HEK293 (cell line): ENCODE data around the gene DCTN3.

Experiments
- GLIS1 ChIP-seq: fragments of 450-650 bp; formaldehyde crosslinking; IDR thresholded peaks from 2 replicates; pipeline ENCODE4 v1.5.1; 2016; ENCODE audit warnings: missing biosample characterization, missing genetic modification characterization
- HOXC10 ChIP-seq: sonication (generic); formaldehyde crosslinking; IDR thresholded peaks from 2 replicates; pipeline ENCODE4 v1.8.1; 2023; ENCODE audit warnings: mild to moderate bottlenecking, missing genetic modification reagents
- KLF1 ChIP-seq: fragments of 450-650 bp; formaldehyde crosslinking; IDR thresholded peaks from 2 replicates; pipeline ENCODE4 v1.5.1; 2016; ENCODE audit warnings: missing biosample characterization, missing genetic modification characterization
- KLF8 ChIP-seq: fragments of 450-650 bp; formaldehyde crosslinking; IDR thresholded peaks from 2 replicates; pipeline ENCODE4 v1.5.1; 2016; ENCODE audit warnings: missing biosample characterization, missing genetic modification characterization
- MYNN ChIP-seq: fragments of 450-650 bp; formaldehyde crosslinking; IDR thresholded peaks from 2 replicates; pipeline ENCODE4 v1.5.1; 2016; ENCODE audit warnings: missing biosample characterization, missing genetic modification characterization, borderline replicate concordance
- OSR2 ChIP-seq: fragments of 450-650 bp; formaldehyde crosslinking; IDR thresholded peaks from 2 replicates; pipeline ENCODE4 v1.5.1; 2016; ENCODE audit warnings: missing biosample characterization, missing genetic modification characterization
- ZFHX2 ChIP-seq: fragments of 450-650 bp; formaldehyde crosslinking; conservative IDR thresholded peaks from 2 replicates; pipeline ENCODE4 v1.5.1; 2016; ENCODE audit warnings: missing biosample characterization, missing genetic modification characterization
- ZNF132 ChIP-seq: fragments of 450-650 bp; formaldehyde crosslinking; IDR thresholded peaks from 2 replicates; pipeline ENCODE4 v1.5.1; 2017; ENCODE audit warnings: missing biosample characterization, missing genetic modification characterization, borderline replicate concordance
- ZNF146 ChIP-seq: fragments of 450-650 bp; formaldehyde crosslinking; IDR thresholded peaks from 2 replicates; pipeline ENCODE4 v1.5.1; 2016; ENCODE audit warnings: missing biosample characterization, missing genetic modification characterization
- ZNF223 ChIP-seq: fragments of 450-650 bp; formaldehyde crosslinking; IDR thresholded peaks from 2 replicates; pipeline ENCODE4 v1.5.1; 2016; ENCODE audit warnings: missing biosample characterization, missing genetic modification characterization
- ZNF335 ChIP-seq: fragments of 450-650 bp; formaldehyde crosslinking; conservative IDR thresholded peaks from 2 replicates; pipeline ENCODE4 v1.5.1; 2016; ENCODE audit warnings: missing biosample characterization, missing genetic modification characterization
- ZNF366 ChIP-seq: fragments of 450-650 bp; formaldehyde crosslinking; conservative IDR thresholded peaks from 2 replicates; pipeline ENCODE4 v1.5.1; 2016; ENCODE audit warnings: missing biosample characterization, missing genetic modification characterization
- ZNF426 ChIP-seq: fragments of 450-650 bp; formaldehyde crosslinking; IDR thresholded peaks from 2 replicates; pipeline ENCODE4 v1.5.1; 2017; ENCODE audit warnings: missing biosample characterization, missing genetic modification characterization, mild to moderate bottlenecking, inconsistent platforms, moderate library complexity
- ZNF510 ChIP-seq: fragments of 450-650 bp; formaldehyde crosslinking; IDR thresholded peaks from 2 replicates; pipeline ENCODE4 v1.5.1; 2018; ENCODE audit warnings: mild to moderate bottlenecking, missing genetic modification characterization, missing biosample characterization; ENCODE audit not compliant: insufficient replicate concordance
- ZNF76 ChIP-seq: fragments of 450-650 bp; formaldehyde crosslinking; IDR thresholded peaks from 2 replicates; pipeline ENCODE4; 2016; ENCODE audit warnings: low read depth, missing biosample characterization, missing genetic modification characterization, borderline replicate concordance
- TF ChIP-seq, protein P1 (sequence below): fragments of 450-650 bp; formaldehyde crosslinking; conservative IDR thresholded peaks from 2 replicates; pipeline ENCODE4 v1.5.1; 2016; ENCODE audit warnings: low read depth, missing biosample characterization, missing genetic modification characterization
- TF ChIP-seq, protein P2 (sequence below): sonication (generic); formaldehyde crosslinking; IDR thresholded peaks from 2 replicates; pipeline ENCODE4 v1.8.1; 2022; ENCODE audit warnings: mild to moderate bottlenecking, moderate library complexity, missing genetic modification reagents
- TF ChIP-seq, protein P3 (sequence below): fragments of 450-650 bp; formaldehyde crosslinking; IDR thresholded peaks from 2 replicates; pipeline ENCODE4 v1.5.1; 2016; ENCODE audit warnings: missing biosample characterization, missing genetic modification characterization, borderline replicate concordance
- TF ChIP-seq, protein P4 (sequence below): fragments of 450-650 bp; formaldehyde crosslinking; conservative IDR thresholded peaks from 2 replicates; pipeline ENCODE4 v1.5.1; 2016; ENCODE audit warnings: low read depth, missing biosample characterization, missing genetic modification characterization
- TF ChIP-seq, protein P5 (sequence below): fragments of 450-650 bp; formaldehyde crosslinking; IDR thresholded peaks from 2 replicates; pipeline ENCODE4 v1.5.1; 2016; ENCODE audit warnings: missing biosample characterization, missing genetic modification characterization
- TF ChIP-seq, protein P6 (sequence below): fragments of 450-650 bp; formaldehyde crosslinking; IDR thresholded peaks from 2 replicates; pipeline ENCODE4 v1.5.1; 2016; ENCODE audit warnings: missing biosample characterization, missing genetic modification characterization

DCTN3 gene

DNA sequence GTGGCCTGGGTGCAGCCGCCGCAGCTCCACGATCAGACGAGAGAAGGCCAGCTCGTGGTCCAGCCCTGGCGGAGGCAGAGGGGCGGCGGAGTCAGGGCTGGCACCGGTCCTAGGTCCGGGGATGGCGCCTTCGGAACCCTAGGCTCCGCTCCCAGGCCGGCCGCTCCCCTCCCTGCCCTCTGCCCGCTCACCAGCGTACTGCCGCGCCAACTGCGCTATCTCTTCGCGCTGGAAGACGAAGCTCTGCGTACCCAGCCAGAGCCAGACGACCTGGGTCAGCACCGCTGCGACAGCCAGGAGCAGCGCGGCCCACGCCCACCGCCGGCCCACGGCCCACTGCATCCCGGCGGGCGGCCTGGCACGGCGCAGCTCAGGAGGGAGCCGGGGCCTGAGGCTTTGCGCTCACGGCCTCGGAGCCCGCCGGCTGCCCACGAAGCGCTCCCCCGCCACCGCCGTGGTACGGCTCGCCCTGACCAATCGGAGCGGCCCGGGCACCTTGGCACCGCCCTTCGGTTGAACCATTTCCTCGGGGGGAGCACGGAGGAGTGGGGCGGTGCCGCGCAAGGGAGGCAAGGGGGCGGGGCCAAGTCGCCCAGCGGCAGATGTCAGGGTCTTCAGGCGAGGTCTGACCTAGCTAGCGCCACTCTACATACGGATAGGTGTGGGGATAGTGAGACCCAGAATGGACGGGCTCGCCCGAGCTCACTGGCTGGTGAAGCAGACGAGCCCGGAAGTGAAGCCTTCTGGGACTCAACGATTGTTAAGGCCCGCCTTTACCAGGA lies 17.3 kb upstream of the DCTN3 start, which contains the start of gene SIGMAR1 (continued):
- TF ChIP-seq, protein P1, sequence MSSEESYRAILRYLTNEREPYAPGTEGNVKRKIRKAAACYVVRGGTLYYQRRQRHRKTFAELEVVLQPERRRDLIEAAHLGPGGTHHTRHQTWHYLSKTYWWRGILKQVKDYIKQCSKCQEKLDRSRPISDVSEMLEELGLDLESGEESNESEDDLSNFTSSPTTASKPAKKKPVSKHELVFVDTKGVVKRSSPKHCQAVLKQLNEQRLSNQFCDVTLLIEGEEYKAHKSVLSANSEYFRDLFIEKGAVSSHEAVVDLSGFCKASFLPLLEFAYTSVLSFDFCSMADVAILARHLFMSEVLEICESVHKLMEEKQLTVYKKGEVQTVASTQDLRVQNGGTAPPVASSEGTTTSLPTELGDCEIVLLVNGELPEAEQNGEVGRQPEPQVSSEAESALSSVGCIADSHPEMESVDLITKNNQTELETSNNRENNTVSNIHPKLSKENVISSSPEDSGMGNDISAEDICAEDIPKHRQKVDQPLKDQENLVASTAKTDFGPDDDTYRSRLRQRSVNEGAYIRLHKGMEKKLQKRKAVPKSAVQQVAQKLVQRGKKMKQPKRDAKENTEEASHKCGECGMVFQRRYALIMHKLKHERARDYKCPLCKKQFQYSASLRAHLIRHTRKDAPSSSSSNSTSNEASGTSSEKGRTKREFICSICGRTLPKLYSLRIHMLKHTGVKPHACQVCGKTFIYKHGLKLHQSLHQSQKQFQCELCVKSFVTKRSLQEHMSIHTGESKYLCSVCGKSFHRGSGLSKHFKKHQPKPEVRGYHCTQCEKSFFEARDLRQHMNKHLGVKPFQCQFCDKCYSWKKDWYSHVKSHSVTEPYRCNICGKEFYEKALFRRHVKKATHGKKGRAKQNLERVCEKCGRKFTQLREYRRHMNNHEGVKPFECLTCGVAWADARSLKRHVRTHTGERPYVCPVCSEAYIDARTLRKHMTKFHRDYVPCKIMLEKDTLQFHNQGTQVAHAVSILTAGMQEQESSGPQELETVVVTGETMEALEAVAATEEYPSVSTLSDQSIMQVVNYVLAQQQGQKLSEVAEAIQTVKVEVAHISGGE (tag by site-specific recombination): no peak; the same call in 1 of the 2 replicates
- TF ChIP-seq, protein P2, sequence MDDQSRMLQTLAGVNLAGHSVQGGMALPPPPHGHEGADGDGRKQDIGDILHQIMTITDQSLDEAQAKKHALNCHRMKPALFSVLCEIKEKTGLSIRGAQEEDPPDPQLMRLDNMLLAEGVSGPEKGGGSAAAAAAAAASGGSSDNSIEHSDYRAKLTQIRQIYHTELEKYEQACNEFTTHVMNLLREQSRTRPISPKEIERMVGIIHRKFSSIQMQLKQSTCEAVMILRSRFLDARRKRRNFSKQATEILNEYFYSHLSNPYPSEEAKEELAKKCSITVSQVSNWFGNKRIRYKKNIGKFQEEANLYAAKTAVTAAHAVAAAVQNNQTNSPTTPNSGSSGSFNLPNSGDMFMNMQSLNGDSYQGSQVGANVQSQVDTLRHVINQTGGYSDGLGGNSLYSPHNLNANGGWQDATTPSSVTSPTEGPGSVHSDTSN (CRISPR knock-in tag): peak; percentile 54; the same call in 1 of the 2 replicates
- TF ChIP-seq ZNF132 (tag by site-specific recombination) (no peak), GLIS1 (tag by site-specific recombination) (peak; percentile 33; the same call in 1 of the 2 replicates), ZNF426 (tag by site-specific recombination) (no peak), ZFHX2 (tag by site-specific recombination) (peak; percentile 95), OSR2 (tag by site-specific recombination) (no peak), ZNF223 (tag by site-specific recombination) (no peak), MYNN (tag by site-specific recombination) (no peak), ZNF76 (tag by site-specific recombination) (peak; percentile 62; the same call in 1 of the 2 replicates), ZNF510 (tag by site-specific recombination) (no peak), ZNF335 (tag by site-specific recombination) (peak; percentile 82), ZNF146 (tag by site-specific recombination) (no peak), KLF8 (tag by site-specific recombination) (peak; percentile 75; the same call in 1 of the 2 replicates), KLF1 (tag by site-specific recombination) (peak; percentile 91), ZNF366 (tag by site-specific recombination) (no peak), HOXC10 (CRISPR knock-in tag) (0 out of 2 replicates have a peak, but pooled peaks have one; percentile 86)
- TF ChIP-seq, protein P3, sequence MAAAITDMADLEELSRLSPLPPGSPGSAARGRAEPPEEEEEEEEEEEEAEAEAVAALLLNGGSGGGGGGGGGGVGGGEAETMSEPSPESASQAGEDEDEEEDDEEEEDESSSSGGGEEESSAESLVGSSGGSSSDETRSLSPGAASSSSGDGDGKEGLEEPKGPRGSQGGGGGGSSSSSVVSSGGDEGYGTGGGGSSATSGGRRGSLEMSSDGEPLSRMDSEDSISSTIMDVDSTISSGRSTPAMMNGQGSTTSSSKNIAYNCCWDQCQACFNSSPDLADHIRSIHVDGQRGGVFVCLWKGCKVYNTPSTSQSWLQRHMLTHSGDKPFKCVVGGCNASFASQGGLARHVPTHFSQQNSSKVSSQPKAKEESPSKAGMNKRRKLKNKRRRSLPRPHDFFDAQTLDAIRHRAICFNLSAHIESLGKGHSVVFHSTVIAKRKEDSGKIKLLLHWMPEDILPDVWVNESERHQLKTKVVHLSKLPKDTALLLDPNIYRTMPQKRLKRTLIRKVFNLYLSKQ (tag by site-specific recombination): no peak
- TF ChIP-seq, protein P4, sequence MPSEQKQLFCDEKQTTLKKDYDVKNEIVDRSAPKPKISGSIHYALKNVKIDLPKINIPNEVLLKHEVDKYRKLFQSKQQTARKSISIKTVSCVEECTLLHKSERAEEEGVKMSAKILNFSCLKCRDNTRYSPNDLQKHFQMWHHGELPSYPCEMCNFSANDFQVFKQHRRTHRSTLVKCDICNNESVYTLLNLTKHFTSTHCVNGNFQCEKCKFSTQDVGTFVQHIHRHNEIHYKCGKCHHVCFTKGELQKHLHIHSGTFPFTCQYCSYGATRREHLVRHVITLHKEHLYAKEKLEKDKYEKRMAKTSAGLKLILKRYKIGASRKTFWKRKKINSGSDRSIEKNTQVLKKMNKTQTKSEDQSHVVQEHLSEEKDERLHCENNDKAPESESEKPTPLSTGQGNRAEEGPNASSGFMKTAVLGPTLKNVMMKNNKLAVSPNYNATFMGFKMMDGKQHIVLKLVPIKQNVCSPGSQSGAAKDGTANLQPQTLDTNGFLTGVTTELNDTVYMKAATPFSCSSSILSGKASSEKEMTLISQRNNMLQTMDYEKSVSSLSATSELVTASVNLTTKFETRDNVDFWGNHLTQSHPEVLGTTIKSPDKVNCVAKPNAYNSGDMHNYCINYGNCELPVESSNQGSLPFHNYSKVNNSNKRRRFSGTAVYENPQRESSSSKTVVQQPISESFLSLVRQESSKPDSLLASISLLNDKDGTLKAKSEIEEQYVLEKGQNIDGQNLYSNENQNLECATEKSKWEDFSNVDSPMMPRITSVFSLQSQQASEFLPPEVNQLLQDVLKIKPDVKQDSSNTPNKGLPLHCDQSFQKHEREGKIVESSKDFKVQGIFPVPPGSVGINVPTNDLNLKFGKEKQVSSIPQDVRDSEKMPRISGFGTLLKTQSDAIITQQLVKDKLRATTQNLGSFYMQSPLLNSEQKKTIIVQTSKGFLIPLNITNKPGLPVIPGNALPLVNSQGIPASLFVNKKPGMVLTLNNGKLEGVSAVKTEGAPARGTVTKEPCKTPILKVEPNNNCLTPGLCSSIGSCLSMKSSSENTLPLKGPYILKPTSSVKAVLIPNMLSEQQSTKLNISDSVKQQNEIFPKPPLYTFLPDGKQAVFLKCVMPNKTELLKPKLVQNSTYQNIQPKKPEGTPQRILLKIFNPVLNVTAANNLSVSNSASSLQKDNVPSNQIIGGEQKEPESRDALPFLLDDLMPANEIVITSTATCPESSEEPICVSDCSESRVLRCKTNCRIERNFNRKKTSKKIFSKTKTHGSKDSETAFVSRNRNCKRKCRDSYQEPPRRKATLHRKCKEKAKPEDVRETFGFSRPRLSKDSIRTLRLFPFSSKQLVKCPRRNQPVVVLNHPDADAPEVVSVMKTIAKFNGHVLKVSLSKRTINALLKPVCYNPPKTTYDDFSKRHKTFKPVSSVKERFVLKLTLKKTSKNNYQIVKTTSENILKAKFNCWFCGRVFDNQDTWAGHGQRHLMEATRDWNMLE: no peak
- TF ChIP-seq, protein P5, sequence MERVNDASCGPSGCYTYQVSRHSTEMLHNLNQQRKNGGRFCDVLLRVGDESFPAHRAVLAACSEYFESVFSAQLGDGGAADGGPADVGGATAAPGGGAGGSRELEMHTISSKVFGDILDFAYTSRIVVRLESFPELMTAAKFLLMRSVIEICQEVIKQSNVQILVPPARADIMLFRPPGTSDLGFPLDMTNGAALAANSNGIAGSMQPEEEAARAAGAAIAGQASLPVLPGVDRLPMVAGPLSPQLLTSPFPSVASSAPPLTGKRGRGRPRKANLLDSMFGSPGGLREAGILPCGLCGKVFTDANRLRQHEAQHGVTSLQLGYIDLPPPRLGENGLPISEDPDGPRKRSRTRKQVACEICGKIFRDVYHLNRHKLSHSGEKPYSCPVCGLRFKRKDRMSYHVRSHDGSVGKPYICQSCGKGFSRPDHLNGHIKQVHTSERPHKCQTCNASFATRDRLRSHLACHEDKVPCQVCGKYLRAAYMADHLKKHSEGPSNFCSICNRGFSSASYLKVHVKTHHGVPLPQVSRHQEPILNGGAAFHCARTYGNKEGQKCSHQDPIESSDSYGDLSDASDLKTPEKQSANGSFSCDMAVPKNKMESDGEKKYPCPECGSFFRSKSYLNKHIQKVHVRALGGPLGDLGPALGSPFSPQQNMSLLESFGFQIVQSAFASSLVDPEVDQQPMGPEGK: peak; percentile 80
- TF ChIP-seq, protein P6, sequence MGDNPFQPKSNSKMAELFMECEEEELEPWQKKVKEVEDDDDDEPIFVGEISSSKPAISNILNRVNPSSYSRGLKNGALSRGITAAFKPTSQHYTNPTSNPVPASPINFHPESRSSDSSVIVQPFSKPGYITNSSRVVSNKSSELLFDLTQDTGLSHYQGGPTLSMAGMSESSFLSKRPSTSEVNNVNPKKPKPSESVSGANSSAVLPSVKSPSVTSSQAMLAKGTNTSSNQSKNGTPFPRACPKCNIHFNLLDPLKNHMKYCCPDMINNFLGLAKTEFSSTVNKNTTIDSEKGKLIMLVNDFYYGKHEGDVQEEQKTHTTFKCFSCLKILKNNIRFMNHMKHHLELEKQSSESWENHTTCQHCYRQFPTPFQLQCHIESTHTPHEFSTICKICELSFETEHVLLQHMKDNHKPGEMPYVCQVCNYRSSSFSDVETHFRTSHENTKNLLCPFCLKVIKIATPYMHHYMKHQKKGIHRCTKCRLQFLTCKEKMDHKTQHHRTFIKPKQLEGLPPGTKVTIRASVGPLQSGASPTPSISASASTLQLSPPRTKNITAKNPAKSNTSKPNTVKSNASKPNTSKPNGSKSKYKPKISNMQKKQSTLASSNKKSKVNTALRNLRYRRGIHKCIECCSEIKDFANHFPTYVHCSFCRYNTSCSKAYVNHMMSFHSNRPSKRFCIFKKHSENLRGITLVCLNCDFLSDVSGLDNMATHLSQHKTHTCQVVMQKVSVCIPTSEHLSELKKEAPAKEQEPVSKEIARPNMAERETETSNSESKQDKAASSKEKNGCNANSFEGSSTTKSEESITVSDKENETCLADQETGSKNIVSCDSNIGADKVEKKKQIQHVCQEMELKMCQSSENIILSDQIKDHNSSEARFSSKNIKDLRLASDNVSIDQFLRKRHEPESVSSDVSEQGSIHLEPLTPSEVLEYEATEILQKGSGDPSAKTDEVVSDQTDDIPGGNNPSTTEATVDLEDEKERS: no peak
